Epithelial cell of esophagus (primary cell): ENCODE results near the gene INO80E.

Experiments
- DNase-seq: peaks from one replicate; pipeline ENCODE4 v3.0.0; 2010; ENCODE audit warnings: low read depth
- H3K4me3 ChIP-seq: 2 replicates; pipeline ENCODE4 v1.5.1; 2011; ENCODE audit warnings: mild to moderate bottlenecking, low read length, control low read depth
- TF ChIP-seq, protein P1 (sequence below): IDR thresholded peaks from 2 replicates; pipeline ENCODE4 v1.5.1; 2011; ENCODE audit warnings: low read depth, mild to moderate bottlenecking, low read length, control low read depth, inconsistent platforms; ENCODE audit not compliant: insufficient read depth; ENCODE audit errors: missing control alignments

Gene INO80E

DNA sequence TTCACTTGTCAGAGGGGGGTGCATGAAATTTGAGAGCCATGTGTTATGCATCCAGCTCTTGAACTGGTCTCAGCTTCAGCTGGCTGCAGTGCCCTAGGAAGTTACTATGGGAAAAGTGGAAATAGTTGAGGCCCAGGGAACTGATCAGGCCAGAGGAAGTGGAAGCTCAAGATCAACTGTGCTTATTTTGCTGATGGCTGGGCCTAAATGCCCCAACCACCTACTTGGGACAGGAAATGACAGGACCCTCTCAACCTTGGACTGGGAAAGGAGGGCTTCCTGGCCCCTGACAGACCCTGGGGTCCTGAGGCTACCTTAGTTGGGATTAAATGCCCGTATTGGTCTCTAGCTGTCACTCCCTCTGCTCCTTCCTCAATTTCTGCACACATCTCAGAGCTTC, 23.5 kb upstream of the INO80E start:
- TF ChIP-seq, protein P1, sequence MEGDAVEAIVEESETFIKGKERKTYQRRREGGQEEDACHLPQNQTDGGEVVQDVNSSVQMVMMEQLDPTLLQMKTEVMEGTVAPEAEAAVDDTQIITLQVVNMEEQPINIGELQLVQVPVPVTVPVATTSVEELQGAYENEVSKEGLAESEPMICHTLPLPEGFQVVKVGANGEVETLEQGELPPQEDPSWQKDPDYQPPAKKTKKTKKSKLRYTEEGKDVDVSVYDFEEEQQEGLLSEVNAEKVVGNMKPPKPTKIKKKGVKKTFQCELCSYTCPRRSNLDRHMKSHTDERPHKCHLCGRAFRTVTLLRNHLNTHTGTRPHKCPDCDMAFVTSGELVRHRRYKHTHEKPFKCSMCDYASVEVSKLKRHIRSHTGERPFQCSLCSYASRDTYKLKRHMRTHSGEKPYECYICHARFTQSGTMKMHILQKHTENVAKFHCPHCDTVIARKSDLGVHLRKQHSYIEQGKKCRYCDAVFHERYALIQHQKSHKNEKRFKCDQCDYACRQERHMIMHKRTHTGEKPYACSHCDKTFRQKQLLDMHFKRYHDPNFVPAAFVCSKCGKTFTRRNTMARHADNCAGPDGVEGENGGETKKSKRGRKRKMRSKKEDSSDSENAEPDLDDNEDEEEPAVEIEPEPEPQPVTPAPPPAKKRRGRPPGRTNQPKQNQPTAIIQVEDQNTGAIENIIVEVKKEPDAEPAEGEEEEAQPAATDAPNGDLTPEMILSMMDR, result no peak
- H3K4me3 ChIP-seq, result no peak overlapping the region
- no peak for DNase-seq

- H3K4me3 ChIP-seq, result peak overlapping the region; percentile 18
- no peak for DNase-seq
- TF ChIP-seq, protein P1, result no peak
Observed at GRCh38 chr16:29972992-29973383, 23.1 kb upstream of the INO80E start.

GRCh38 chr16:29973384-29974246, 22.4 kb upstream of the INO80E start, which contains the start of gene TAOK2:
TAOK2 (plus strand) TSS chr16:29973868; CDS start chr16:29977773, 3,905 bp downstream.
- peak; percentile 99 for DNase-seq
- TF ChIP-seq, protein P1, result no peak
- peak within 1 kb of the TSS; percentile 94 for H3K4me3 ChIP-seq

DNA sequence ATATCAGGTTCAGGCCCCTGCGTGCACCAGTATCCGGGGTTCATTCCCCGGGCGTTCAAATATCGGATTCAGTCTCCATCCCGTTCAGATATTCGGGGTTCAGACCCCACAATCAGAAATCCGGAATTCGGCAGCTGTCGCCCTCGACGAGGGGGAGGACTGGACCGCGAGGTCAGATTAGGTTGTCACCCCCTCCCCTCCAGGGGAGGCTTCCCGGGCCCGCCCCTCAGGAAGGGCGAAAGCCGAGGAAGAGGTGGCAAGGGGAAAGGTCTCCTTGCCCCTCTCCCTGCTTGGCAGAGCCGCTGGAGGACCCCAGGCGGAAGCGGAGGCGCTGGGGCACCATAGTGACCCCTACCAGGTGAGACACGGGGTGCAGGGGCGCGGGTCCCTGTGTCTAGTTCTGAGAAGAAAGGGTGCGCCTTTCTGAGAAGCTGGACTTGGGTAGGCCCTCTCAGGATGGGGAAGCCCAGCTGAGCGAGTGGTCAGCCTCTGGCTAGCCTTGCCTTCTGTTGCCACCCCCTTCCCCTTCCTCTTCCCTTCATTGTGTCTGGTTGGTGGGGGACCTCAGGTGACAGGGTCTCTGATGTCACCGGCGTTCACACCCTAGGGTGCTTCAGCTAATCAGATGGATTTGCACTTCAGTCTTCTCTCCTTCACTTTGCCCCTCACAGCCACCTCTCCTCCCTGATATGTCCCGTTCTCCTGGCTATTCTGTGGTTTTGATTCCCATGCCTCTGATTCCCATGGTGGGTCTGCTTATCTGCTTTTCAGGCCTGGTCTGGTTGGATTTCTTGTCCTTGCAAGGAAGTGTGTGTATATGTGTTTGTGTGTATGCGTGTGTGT, 21.5 kb upstream of the INO80E start:
- no peak for DNase-seq
- peak overlapping the region; percentile 94 for H3K4me3 ChIP-seq
- TF ChIP-seq, protein P1, result no peak

DNA sequence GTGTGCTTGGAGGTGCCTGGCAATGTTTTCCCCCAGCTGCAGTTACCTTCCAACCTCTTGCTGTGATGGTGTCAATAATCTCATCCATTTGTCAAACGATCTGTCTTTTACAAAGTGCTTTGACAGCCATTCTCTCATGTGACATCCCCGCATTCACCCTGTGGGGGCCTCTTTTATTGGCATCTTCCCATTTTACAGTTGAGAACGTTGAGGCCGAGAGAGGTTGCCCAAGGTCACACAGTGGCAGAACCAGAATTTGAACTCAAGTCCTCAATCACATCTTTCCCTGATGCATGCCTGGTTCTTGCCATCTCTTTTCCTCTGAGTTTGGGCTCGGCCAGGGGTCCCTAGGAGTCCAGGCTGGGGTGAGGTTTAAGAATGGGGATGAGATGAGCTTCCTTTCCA, 20.9 kb upstream of the INO80E start:
- TF ChIP-seq, protein P1, result no peak

DNA sequence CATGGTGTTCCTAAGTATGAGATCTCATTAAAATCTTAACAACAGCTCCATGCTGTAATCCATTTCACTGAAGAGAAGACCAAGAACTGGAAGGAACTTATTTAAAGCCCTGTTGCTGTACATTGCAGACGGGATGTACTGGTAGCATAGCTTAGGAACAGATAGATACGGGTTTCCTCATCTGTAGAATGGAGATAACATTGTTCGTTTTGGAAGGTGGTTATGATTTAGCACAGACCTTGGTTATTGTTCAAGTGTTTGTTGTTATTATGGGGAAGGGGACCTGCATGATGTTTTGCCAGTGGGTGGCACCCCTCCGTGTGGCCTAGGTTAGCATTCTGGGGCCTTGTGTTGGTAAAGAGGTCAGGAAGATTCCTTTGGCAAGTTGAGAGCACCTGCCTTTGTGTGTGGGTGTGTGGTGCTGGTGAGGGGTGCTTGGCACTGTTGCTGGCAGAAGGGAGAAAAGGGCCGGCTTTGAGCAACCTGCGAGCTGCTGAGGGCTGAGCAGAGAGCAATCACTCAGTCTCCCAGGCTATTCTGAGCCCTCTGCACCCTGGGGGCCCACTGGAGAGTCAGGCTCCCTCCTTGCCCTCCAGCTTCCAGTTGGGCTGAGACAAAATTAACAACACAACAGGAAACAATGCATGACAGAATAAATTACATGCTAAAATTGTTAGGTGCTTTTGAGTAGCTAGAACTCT, 20.1 kb upstream of the INO80E start:
- DNase-seq, result no peak
- H3K4me3 ChIP-seq, result peak overlapping the region; percentile 94

More for the DNA sequence above, 20.9 kb upstream of the INO80E start:
- DNase-seq, result no peak
- peak overlapping the region; percentile 94 for H3K4me3 ChIP-seq

More for the DNA sequence above, 20.1 kb upstream of the INO80E start:
- TF ChIP-seq, protein P1, result no peak
